HG02610 (cell line): ENCODE results near the gene RALY.
"Not testable (repeated sequence)": the region's sequence is repeated elsewhere in the genome, so short reads cannot be mapped to it uniquely, and the experiment has no call there.

Experiments
- ATAC-seq: cut with Tn5 transposase; IDR thresholded peaks from one replicate; pipeline ENCODE4 v1.9.1; 2021; ENCODE audit warnings: mild to moderate bottlenecking, moderate library complexity; ENCODE audit not compliant: unreplicated experiment

RALY gene

GRCh38 chr20:34131491-34131890, 137.8 kb downstream of the RALY start:
- no peak for ATAC-seq

DNA sequence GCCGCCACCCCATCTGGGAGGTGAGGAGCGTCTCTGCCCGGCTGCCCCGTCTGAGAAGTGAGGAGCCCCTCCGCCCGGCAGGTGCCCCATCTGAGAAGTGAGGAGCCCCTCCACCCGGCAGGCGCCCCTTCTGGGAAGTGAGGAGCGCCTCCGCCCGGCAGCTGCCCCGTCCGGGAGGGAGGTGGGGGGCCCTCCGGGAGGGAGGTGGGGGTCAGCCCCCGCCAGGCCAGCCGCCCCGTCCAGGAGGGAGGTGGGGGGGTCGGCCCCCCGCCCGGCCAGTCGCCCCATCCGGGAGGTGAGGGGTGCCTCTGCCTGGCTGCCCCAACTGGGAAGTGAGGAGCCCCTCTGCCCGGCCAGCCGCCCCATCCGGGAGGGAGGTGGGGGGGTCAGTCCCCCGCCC, 138.8 kb downstream of the RALY start:
- ATAC-seq = not testable (repeated sequence)

GRCh38 chr20:34132943-34133342, 139.2 kb downstream of the RALY start:
- not testable (repeated sequence) for ATAC-seq

DNA sequence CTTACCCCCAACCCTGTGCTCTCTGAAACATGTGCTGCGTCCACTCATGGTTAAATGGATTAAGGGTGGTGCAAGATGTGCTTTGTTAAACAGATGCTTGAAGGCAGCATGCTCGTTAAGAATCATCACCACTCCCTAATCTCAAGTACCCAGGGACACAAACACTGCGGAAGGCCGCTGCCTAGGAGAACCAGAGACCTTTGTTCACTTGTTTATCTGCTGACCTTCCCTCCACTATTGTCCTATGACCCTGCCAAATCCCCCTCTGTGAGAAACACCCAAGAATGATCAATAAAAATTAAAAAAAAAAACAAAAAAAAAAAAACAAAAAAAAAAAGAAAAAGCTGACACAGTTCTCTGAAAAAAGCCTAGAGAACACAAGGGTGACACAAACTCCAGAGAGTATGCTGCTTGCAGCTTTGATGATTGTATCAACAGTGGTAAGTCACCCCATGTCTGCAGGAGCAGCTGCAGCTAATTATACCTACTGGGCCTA, 139.7 kb downstream of the RALY start:
- not testable (repeated sequence) for ATAC-seq
